Hepatocyte (in vitro differentiated cells): ENCODE measurements around the gene AFF2.

ENCODE experiments used
- CTCF ChIP-seq: fragments of 200-600 bp; sonication (generic); IDR thresholded peaks from 2 replicates; pipeline ENCODE4 v1.5.1; 2016; ENCODE audit warnings: antibody characterized with exemption, mild to moderate bottlenecking; ENCODE audit not compliant: poor library complexity
- EZH2 ChIP-seq: fragments of 200-600 bp; sonication (generic); IDR thresholded peaks from 2 replicates; pipeline ENCODE4 v1.6.1; 2016; ENCODE audit warnings: antibody characterized with exemption, mild to moderate bottlenecking, borderline replicate concordance
- EZH2phosphoT487 ChIP-seq: fragments of 200-600 bp; sonication (generic); IDR thresholded peaks from one replicate; pipeline ENCODE4 v1.6.1; 2018; ENCODE audit warnings: antibody characterized with exemption, mild to moderate bottlenecking, low read depth, moderate library complexity; ENCODE audit not compliant: unreplicated experiment, severe bottlenecking

- no peak for TF ChIP-seq CTCF
- TF ChIP-seq EZH2, result no peak
- no peak for TF ChIP-seq EZH2phosphoT487
Observed at GRCh38 chrX:149022485-149022884, 522.1 kb downstream of the AFF2 start.
